CD4-positive, alpha-beta T cell treated with Interleukin-4 for 1 hour (primary cell): ENCODE results near the gene DEK.
A peak's percentile ranks its signal among the peaks of the same experiment; 100 is the strongest.

Experiments
- DNase-seq, 2 donors: peaks; one replicate each; pipeline ENCODE4 v3.0.0-alpha.2; 2020 to 2022

DEK gene

GRCh38 chr6:18265787-18266522 lies 1.6 kb upstream of the DEK start:
- DNase-seq: no peak

GRCh38 chr6:18264923-18265377 lies 620 bp upstream of the DEK start:
- no peak for DNase-seq

- peak in 1 of 2 donors; percentile 33 for DNase-seq
Measured at GRCh38 chr6:18263418-18264218, 712 bp downstream of the DEK start.

DNA sequence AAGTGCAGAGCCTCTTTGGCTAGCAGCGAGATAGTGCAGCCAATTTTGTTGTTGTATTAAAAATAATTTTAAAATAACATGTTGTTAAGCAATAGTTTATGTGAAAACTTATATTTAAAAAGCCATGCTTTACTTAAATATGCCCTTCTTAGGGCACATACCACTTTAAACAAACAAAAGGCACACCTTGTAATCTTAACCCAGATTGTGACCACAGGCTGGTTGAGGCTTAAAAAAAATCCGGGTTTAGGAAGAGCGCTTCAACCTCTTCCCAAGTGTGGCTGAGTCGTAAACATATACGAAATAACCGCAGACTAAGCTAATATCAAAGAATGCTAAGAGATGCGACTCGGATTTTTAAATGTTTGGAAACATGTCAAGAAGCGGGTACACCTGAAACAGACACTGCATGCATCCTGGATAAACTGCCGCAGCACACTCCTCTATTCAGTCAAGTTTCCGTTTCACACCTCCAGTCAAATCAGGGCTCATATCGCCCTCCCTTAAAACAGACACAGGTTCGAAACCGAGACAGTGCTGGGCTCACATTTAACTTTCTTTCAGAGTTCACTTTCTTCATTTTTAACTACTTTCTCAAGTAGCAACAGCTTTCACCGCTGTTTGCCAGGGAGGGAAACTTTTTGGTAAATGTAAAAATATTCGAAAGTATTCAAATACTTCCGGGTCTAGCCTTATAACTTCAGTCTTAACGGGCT lies 1.5 kb downstream of the DEK start:
- DNase-seq: peak; percentile 31 to 54

GRCh38 chr6:18261877-18262276 lies 2.5 kb downstream of the DEK start:
- DNase-seq: no peak

GRCh38 chr6:18260448-18261106 lies 3.8 kb downstream of the DEK start:
- peak in 1 of 2 donors; percentile 16 for DNase-seq

DNA sequence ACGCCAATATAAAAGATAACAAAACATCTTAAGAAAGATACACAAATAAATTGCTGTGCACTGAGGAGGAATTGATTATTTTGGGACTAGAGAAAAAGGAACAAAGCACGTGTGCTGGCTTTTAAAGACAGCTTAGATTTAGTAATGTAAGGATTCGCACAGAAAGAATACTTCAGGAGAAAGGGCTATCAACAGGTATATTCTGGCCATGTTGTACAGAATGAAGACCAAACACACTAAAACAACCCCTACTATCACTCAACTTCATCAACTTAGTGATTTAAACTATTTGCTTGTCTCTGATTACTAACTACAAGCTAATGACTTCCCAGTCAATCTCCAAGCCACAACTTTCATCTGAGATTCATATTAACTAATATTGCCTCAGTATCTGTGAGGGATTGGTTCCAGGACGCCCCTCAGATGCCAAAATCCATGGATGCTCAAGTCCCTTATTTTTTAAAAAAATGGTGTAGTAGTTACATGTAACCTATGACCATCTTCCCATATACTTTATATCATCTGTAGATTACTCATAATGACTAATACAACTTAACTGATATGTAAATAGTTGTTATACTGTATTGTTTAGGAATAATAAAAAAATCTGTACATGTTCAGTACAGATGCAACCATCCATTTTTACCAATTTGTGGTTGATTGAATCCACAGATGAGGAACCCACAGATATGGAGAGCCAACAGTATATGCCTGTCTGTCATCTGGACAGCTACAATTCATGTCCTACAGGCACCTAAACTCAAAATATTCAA lies 4.5 kb downstream of the DEK start:
- DNase-seq: no peak

DNA sequence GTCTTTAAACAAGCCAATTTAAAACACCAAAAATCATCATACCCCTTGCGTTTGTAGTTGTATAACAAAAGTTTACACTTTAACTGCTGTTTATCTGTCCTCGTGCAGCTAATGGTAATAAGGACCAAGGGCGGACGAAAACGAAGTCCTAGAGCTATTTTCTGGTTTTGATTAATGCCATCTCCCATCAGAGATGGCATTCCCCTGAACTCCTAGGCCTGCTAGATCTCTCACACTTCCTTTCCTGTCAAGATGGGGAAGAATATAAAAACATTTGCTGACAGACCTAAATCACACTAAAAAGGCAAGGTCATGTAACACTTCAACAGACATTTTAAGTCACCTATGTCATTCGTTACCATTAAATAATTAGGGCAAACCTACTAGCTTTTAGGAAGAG lies 9.5 kb downstream of the DEK start:
- DNase-seq: no peak

DNA sequence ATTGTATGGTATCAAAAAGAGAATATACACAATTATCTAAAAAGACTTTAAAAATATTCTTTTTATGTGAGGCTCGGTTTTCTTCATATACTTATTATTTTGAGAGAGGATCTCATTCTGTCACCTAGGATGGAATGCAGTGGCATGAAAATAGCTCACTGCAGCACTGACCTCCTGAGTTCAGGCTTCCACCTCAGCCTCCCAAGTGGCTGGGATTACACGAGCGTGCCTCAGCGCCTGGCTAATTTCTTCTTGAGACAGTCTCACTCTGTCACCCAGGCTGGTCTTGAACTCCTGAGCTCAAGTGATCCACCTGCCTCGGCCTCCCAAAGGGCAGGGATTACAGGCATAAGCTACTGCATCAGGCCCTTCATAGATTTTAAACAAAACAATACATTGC lies 10.7 kb downstream of the DEK start:
- no peak for DNase-seq

DNA sequence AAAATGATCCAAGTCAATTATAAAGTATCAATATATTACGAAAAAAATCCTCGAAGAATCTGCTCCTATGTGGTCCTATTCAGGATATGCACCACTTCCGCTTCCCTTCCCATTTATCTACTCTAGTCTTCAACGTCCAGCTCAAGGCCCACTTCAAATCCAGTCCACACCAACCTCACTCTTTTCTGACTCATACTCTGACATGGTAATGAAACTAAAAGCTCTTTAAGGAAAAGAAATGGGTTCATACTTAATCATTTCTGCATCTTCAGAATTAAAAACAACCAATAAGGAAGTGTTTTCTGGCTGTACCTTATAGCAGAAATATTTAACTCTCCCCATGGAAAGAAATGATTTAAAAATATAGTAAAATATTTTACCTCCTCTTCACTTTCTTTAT lies 15.1 kb downstream of the DEK start:
- no peak for DNase-seq

GRCh38 chr6:18248698-18249097 lies 15.6 kb downstream of the DEK start:
- DNase-seq: no peak

- no peak for DNase-seq
Measured at GRCh38 chr6:18247002-18247401, 17.3 kb downstream of the DEK start.

GRCh38 chr6:18246205-18246604 lies 18.1 kb downstream of the DEK start:
- DNase-seq: no peak

DNA sequence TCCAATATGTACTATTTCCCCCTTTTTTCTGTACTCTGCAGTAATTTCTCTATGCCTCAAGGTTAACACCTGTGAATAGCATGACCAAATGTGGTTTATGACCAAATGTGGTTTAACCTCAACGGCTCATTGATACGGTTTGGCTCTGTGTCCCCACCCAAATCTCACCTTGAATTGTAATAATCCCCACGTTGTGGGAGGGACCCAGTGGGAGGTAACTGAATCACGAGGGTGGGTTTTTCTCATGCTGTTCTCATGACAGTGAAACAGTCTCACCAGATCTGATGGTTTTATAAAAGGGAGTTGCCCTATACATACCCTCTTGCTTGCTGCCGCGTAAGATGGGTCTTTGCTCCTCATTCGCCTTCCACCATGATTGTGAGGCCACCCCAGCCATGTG lies 18.7 kb downstream of the DEK start:
- peak in 1 of 2 donors; percentile 30 for DNase-seq

DNA sequence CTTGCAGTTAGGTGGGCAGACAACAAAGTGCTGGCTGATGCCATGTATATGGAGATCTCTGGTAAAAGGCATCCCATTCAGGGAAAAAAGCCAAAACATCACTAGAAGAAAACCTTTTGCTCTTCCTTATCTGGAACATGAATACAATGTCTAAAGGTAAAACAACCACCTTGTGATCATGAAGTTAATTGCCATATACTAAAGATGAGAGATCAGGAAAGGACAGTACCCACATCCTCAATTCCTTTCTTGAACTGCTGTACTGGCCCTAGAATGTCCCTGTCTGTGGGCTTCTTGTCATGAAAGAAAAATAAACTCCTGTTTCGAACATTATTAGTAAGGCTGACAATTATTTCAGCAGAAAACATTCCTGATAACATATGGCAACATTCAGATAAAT lies 19.3 kb downstream of the DEK start:
- DNase-seq: no peak

GRCh38 chr6:18244251-18244650 lies 20.1 kb downstream of the DEK start:
- no peak for DNase-seq

DNA sequence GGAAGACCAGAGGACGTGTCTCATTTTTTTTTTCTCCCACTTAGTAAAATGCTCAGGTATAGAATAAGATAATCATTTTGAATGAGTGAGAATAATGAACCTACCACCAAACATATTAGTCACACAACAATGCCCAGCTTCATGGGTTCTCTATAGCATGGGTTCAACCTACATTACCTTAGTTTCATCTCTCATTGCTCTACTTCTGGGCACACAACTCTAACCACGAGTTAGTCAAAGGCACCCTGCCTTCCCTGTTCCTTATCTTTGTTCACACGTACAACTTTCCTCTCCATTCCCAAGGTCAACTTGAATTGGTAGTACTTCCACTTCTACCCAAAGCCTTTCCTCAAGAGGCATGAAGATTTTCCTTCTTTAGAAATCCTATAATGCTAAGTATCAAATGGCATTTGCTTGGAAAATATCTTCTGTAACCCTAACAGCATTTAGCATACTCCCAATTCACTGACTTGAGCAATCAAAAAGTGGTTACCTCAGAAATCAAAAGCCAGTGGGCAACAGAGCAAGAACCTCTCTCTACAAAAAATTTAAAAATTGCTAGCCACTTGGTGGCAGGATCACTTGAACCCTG lies 20.9 kb downstream of the DEK start:
- DNase-seq: no peak

DNA sequence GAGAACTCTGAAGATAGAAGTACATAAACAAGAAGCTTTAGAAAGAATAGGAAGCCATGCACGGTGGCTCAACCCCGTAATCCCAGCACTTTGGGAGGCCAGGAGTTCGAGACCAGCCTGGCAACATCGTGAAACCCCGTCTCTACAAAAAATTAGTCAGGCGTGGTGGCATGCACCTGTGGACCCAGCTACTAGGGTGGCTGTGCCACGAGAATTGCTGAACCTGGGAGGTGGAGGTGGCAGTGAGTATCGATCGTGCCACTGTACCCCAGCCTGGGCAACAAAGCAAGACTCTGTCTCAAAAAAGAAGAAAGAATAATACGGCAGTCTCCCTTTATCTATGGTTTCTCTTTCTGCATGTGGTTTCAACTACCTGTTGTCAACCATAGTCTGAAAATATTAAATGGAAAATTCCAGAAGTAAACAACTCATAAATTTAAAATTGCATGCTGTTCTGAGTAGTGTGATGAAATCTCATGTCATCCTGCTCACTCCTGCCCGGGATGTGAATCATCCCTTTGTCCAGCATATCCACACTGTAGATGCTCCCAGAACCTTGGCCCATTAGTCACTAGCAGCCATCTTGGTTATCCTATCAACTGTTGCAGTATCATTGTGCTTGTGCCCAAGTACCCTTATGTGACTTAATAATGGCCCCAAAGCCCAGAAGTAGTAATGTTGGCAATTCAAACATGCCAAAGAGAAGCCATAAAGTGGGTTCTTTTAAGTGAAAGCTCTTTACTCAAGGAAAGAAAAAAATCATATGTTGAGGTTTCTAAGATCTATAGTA lies 22.1 kb downstream of the DEK start:
- no peak for DNase-seq

- DNase-seq: no peak
Measured at GRCh38 chr6:18241208-18242038, 22.9 kb downstream of the DEK start.

DNA sequence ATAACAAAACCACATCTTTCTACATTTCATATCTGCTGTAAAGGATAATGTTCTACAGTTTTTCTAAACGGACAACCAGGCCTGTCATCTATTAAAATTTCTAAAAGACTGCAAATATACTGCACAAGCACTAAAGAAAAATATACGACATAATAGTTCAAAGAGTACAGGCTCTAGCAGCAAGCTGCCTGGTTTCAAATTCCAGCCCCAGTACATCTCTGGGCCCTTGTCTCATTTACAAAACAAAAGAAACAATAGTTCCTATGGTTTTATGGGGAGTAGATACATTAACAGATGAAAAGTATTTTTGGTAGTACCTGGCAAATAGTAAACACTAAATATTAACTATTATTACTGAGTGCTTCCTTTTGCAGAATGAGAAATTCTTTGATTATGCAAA lies 24.1 kb downstream of the DEK start:
- DNase-seq: no peak
